ENCODE data around the gene MGAT3. TPM values are rescaled to one million over a fixed set of nuclear protein-coding genes. Genes with fewer than 3 reads are reported as not detected.

Gene MGAT3
- total and polyA plus RNA-seq, 2 of the 8 experiments (the other 6 are each of a cell fraction or from before 2014, with no cell fraction given): 4.3 to 9.2 TPM

- Histone ChIP-seq H3K4me1 (replicated peaks in 1 of 4; ENCODE audit: control insufficient read depth in 3 of 4, insufficient read depth in 4 of 4, low read length in 3 of 4) (peaks cover 0 to 14% (median 4%) of the 10 kb centered on the region in 4 experiments; a peak in 5 of 7 replicates), H3K4me2 (ENCODE audit: insufficient read depth in 1 of 2, low read depth in 2 of 2, low read length in 2 of 2) (no peak overlapping the region; a peak in 1 of 4 replicates), H4K91ac (replicated peaks; ENCODE audit: insufficient read length, low read length) (no peak overlapping the region), H2BK12ac (ENCODE audit: low read depth, low read length) (no peak overlapping the region), H3K9me3 (ENCODE audit: insufficient read depth in 2 of 2, low read depth in 1 of 2, low read length in 1 of 2) (no peaks in the 10 kb centered on the region), H3K23ac (ENCODE audit: insufficient read length) (no peak overlapping the region), H2AK5ac (ENCODE audit: low read depth, low read length) (no peak overlapping the region), H3K79me1 (ENCODE audit: low read depth, low read length) (peaks cover 4% of the 10 kb centered on the region; the same call in 1 of the 2 replicates), H3K27ac (ENCODE audit: low read depth, low read length) (no peak overlapping the region), H2BK120ac (replicated peaks; ENCODE audit: low read depth, low read length) (no peak overlapping the region), H2AFZ (ENCODE audit: low read length) (no peak overlapping the region), H2BK5ac (ENCODE audit: low read depth, low read length) (no peak overlapping the region), H3K14ac (ENCODE audit: insufficient read length) (no peak overlapping the region), H3K9ac (replicated peaks in 1 of 4; ENCODE audit: extremely low read depth in 1 of 4, low read depth in 3 of 4, low read length in 3 of 4) (no peak overlapping the region), H4K5ac (ENCODE audit: insufficient read length, low read depth, low read length) (no peak overlapping the region), H3K18ac (ENCODE audit: extremely low read depth, low read length) (no peak overlapping the region), H4K20me1 (replicated peaks in 1 of 2; ENCODE audit: control insufficient read depth in 1 of 2, insufficient read depth in 2 of 2, low read length in 2 of 2) (peaks cover 38 to 51% of the 10 kb centered on the region in 2 experiments), H3K27me3 (replicated peaks in 1 of 4; ENCODE audit: control insufficient read depth in 3 of 4, extremely low read depth in 1 of 4, insufficient read depth in 3 of 4, low read length in 3 of 4) (no peaks in the 10 kb centered on the region), H3K79me2 (ENCODE audit: control insufficient read depth in 1 of 2, insufficient read depth in 2 of 2, low read length in 2 of 2) (peaks cover 5 to 29% of the 10 kb centered on the region in 2 experiments; a peak in 3 of 4 replicates), H3K23me2 (ENCODE audit: low read depth, low read length) (peaks cover 10% of the 10 kb centered on the region), H3K36me3 (ENCODE audit: control insufficient read depth in 2 of 4, insufficient read depth in 4 of 4, low read length in 3 of 4) (peaks cover 25 to 41% (median 37%) of the 10 kb centered on the region in 4 experiments), H3K56ac (replicated peaks; ENCODE audit: insufficient read length, low read depth, low read length) (no peak overlapping the region), H4K8ac (ENCODE audit: extremely low read depth, insufficient read depth, low read length) (no peak overlapping the region), H3K4me3 (ENCODE audit: extremely low read depth in 1 of 4, insufficient read depth in 2 of 4, low read depth in 3 of 4, low read length in 4 of 4) (no peak overlapping the region), H3K4ac (replicated peaks; ENCODE audit: insufficient read length, low read depth, low read length) (no peak overlapping the region), H2BK20ac (ENCODE audit: low read length) (no peak overlapping the region), H2BK15ac (ENCODE audit: low read length) (no peak overlapping the region)
- DNase-seq (ENCODE audit: low read depth in 1 of 2, low spot score in 2 of 2): no peak
- ChIA-PET POLR2A (ENCODE audit: partially characterized antibody) (interaction anchor here (0.8 to 8.9 kb wide), 25 partner anchors 8 to 218 kb away, joined by 3 to 83 read pairs (median 6); partner anchors contain the start of genes MIEF1 and RPL3), CTCF (ENCODE audit: partially characterized antibody) (interaction anchor here (0.8 to 21.9 kb wide), 6 partner anchors 10 to 375 kb away, joined by 3 to 361 read pairs (median 6); partner anchors contain the start of gene MIEF1)
- WGBS, 2 experiments (ENCODE audit: extremely low coverage in 1 of 2, insufficient coverage in 1 of 2, insufficient read length in 1 of 2, insufficient replicate concordance in 2 of 2, low coverage in 1 of 2, low lambda C conversion rate in 2 of 2, missing lambda C conversion rate in 1 of 2): 87% methylated on average over 13 of the region's 13 CpGs; no CpG with 5 or more reads in 1 of the 2 experiments
- FAIRE-seq: no peak
- TF ChIP-seq POLR2A (IDR thresholded peaks at IDR 0.05; ENCODE audit: control extremely low read depth in 1 of 2, low read depth in 2 of 2, low read length in 2 of 2) (peak; percentile 57 to 65; a peak in 2 of 3 replicates), POLR2AphosphoS5 (IDR thresholded peaks at IDR 0.05; ENCODE audit: low read depth, low read length) (peak; percentile 90), CHD2 (IDR thresholded peaks at IDR 0.05; ENCODE audit: low read length) (no peak), SRF (IDR thresholded peaks at IDR 0.05; ENCODE audit: low read depth, low read length) (no peak), TAF7 (optimal IDR thresholded peaks at IDR 0.05; ENCODE audit: borderline replicate concordance, low read depth, low read length) (peak; percentile 3)
Observed at GRCh38 chr22:39524089-39524752, 67.4 kb downstream of the MGAT3 start.

Data from H1 (cell line).